CD4-positive, alpha-beta T cell (primary cell): Measurements from ENCODE around the gene LTB4R2. TPM values are rescaled to one million over a fixed set of nuclear protein-coding genes. Genes with fewer than 3 reads are reported as not detected.

Source experiments
- ATAC-seq: fragments of 200-7000 bp; cut with Tn5 transposase; one replicate; pipeline ENCODE4 v1.10.0; 2022; ENCODE audit warnings: mild to moderate bottlenecking; ENCODE audit not compliant: poor library complexity
- CTCF ChIA-PET: fragments of 350-600 bp; sonication (Branson Sonifier 250); formaldehyde crosslinking; loops from one replicate; lab custom pipeline; 2021; ENCODE audit warnings: antibody characterized with exemption, inconsistent platforms; lab: Charles Lee
- POLR2A ChIA-PET: fragments of 350-600 bp; sonication (Branson Sonifier 250); formaldehyde crosslinking; loops from one replicate; lab custom pipeline; 2021; ENCODE audit warnings: antibody characterized with exemption, inconsistent platforms; lab: Charles Lee
- DNase-seq, 14 experiments: peaks; one replicate each; pipeline ENCODE4 v3.0.0-alpha.2; 2013 to 2020; ENCODE audit warnings: mixed read lengths in 2 of 14
- H3K27ac ChIP-seq, 2 donors: one replicate each; pipeline versions ENCODE4 v1.5.1 to v1.7.0; 2013; ENCODE audit warnings: low read length in 2 of 2, low read depth in 1 of 2, mild to moderate bottlenecking in 1 of 2
- H3K27me3 ChIP-seq, 2 experiments: 1 replicate in 1 of 2; 2 replicates in 1 of 2; pipeline versions ENCODE4 v1.6.1 to v1.7.0; 2013; ENCODE audit warnings: low read length in 2 of 2, control low read depth in 1 of 2, mild to moderate bottlenecking in 1 of 2, moderate library complexity in 1 of 2; ENCODE audit not compliant: insufficient read depth in 2 of 2, control insufficient read depth in 1 of 2
- H3K36me3 ChIP-seq: one replicate; pipeline ENCODE4 v1.6.1; 2013; ENCODE audit warnings: low read length, control low read depth; ENCODE audit not compliant: insufficient read depth
- H3K4me1 ChIP-seq: one replicate; pipeline ENCODE4 v1.6.1; 2013; ENCODE audit warnings: low read length, control low read depth; ENCODE audit not compliant: insufficient read depth
- H3K4me3 ChIP-seq: one replicate; pipeline ENCODE4 v1.5.1; 2013; ENCODE audit warnings: mild to moderate bottlenecking, low read length, moderate library complexity
- H3K9me3 ChIP-seq, 2 experiments: 1 replicate in 1 of 2; 2 replicates in 1 of 2; pipeline versions ENCODE4 v1.6.1 to v1.7.0; 2013; ENCODE audit warnings: low read length in 2 of 2, mild to moderate bottlenecking in 2 of 2, control low read depth in 1 of 2, moderate library complexity in 1 of 2; ENCODE audit not compliant: control insufficient read depth in 1 of 2, insufficient read depth in 1 of 2
- H3K27ac Mint-ChIP-seq: one replicate; pipeline ENCODE4 v1.8.0; 2020; ENCODE audit warnings: mixed read lengths
- H3K27me3 Mint-ChIP-seq: one replicate; pipeline ENCODE4 v1.8.0; 2021; ENCODE audit warnings: mixed read lengths
- H3K36me3 Mint-ChIP-seq: one replicate; pipeline ENCODE4 v1.8.0; 2021; ENCODE audit warnings: low read depth, mixed read lengths
- H3K4me1 Mint-ChIP-seq: one replicate; pipeline ENCODE4 v1.8.0; 2021; ENCODE audit warnings: low read depth, mixed read lengths
- H3K4me3 Mint-ChIP-seq: one replicate; pipeline ENCODE4 v1.8.0; 2020; ENCODE audit warnings: mild to moderate bottlenecking, mixed read lengths
- H3K9me3 Mint-ChIP-seq: one replicate; pipeline ENCODE4 v1.8.0; 2020; ENCODE audit warnings: mixed read lengths
- CTCF ChIP-seq: fragments of 200-600 bp; IDR thresholded peaks from one replicate; pipeline ENCODE4 v1.8.0; 2022; ENCODE audit warnings: antibody characterized with exemption, mild to moderate bottlenecking
- intact Hi-C, 2 experiments: fragments of 100-400 bp; cut with DNase I in 1 of 2; cut with micrococcal nuclease in 1 of 2; formaldehyde crosslinking; loops; one replicate each; pipeline versions ENCODE4 v1.15.1 to v1.9.0; 2023 to 2025; cut with DNase I, micrococcal nuclease
- total RNA-seq, 174 experiments: library from RNA in 2 of 174; stranded (reverse) in 2 of 174; gene quantifications; one replicate each; pipeline ENCODE4 v1.2.3 and lab custom pipeline; 2021 to 2026

The LTB4R2 gene
- total RNA-seq, 2 experiments from 2014 or later = 16.4 to 18.2 TPM

DNA sequence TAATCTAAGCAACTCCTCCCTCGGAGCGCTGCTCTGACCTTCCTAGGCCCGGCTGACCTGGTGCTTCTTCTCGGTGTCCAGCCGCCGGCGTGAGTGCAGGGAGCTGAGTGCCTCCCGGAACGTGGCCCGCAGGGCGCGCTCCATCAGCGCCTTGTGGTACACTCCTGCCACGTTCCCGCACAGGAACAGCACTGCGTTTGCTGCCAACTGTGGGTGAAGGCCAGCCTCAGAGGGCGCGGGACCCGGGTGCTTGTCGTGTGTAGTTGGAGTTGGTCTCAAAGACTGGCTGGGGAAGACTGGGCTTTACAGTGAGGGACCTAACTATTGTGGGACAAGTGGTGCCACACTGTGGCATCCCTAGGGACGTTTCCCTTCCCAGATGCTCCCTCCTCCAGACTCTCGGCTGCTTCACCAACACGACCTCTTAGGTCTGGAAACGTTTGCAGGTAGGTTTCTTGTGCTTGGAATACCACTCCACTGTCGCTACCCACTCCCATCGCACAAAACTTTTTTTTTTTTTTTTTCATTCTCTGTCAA lies 21.9 kb downstream of the LTB4R2 start:
- DNase-seq (peak in 1 of 14 experiments; percentile 24), ATAC-seq (peak; percentile 1)
- H3K27ac Mint-ChIP-seq = peak overlapping the region; percentile 52
- no peaks in the 10 kb centered on the region for H3K9me3 ChIP-seq
- H3K27me3 ChIP-seq = peaks cover 26 to 27% of the 10 kb centered on the region in 2 experiments
- intact Hi-C loops = loop anchor here (1.0 to 10.0 kb wide), 5 partner anchors 21 to 343 kb away; partner anchors contain the start of genes LTB4R (in 2 of the 2), LTB4R2 (in 2 of the 2) and MDP1 (in 1 of the 2)
- H3K36me3 ChIP-seq = peaks cover 2% of the 10 kb centered on the region
- H3K4me1 Mint-ChIP-seq = peaks cover 62% of the 10 kb centered on the region
- no peak for TF ChIP-seq CTCF
- H3K36me3 Mint-ChIP-seq = peaks cover 19% of the 10 kb centered on the region
- H3K27ac ChIP-seq = no peak overlapping the region
- peaks cover 49% of the 10 kb centered on the region for H3K27me3 Mint-ChIP-seq
- ChIA-PET CTCF (interaction anchor here (0.7 to 4.8 kb wide), 15 partner anchors 9 to 184 kb away, joined by 3 to 89 read pairs (median 5); partner anchors contain the start of genes CBLN3, CHMP4A, CIDEB and DHRS1), POLR2A (interaction anchor here (0.6 to 11.3 kb wide), 11 partner anchors 20 to 251 kb away, joined by 3 to 270 read pairs (median 6); partner anchors contain the start of genes CBLN3, CHMP4A, CIDEB and KHNYN)
- peak overlapping the region; percentile 48 for H3K4me3 ChIP-seq
- H3K9me3 Mint-ChIP-seq = no peaks in the 10 kb centered on the region
- peaks cover 83% of the 10 kb centered on the region for H3K4me1 ChIP-seq
- H3K4me3 Mint-ChIP-seq = peak overlapping the region; percentile 86

- ChIA-PET POLR2A (interaction anchor here (0.6 to 11.3 kb wide), 17 partner anchors 10 to 252 kb away, joined by 3 to 270 read pairs (median 5); partner anchors contain the start of genes CBLN3, CHMP4A, CIDEB and DHRS1), CTCF (interaction anchor here (0.6 to 4.8 kb wide), 27 partner anchors 8 to 184 kb away, joined by 3 to 89 read pairs (median 6); partner anchors contain the start of genes CBLN3, CHMP4A, CIDEB and DHRS1)
- Mint-ChIP-seq H3K27me3 (peaks cover 49% of the 10 kb centered on the region), H3K27ac (peak overlapping the region; percentile 52), H3K9me3 (no peaks in the 10 kb centered on the region), H3K36me3 (peaks cover 25% of the 10 kb centered on the region), H3K4me3 (peak overlapping the region; percentile 86), H3K4me1 (peaks cover 59% of the 10 kb centered on the region)
- peaks cover 78% of the 10 kb centered on the region for H3K4me1 ChIP-seq
- ATAC-seq (peak; percentile 93), DNase-seq (peak; percentile 75 to 95 (median 84))
- intact Hi-C loops = loop anchor here (1.0 to 10.0 kb wide), 5 partner anchors 22 to 342 kb away; partner anchors contain the start of genes LTB4R (in 1 of the 2), LTB4R2 (in 1 of the 2) and MDP1 (in 1 of the 2)
- H3K4me3 ChIP-seq = peak overlapping the region; percentile 48
- TF ChIP-seq CTCF = peak; percentile 81
- H3K9me3 ChIP-seq = no peaks in the 10 kb centered on the region
- no peak overlapping the region for H3K27ac ChIP-seq
- H3K27me3 ChIP-seq = peaks cover 26 to 27% of the 10 kb centered on the region in 2 experiments
- H3K36me3 ChIP-seq = peaks cover 9% of the 10 kb centered on the region
Observed at GRCh38 chr14:24332268-24332993, 22.5 kb downstream of the LTB4R2 start.
